Panc1 (cell line): ENCODE measurements around the gene LMAN2.

Experiments
- CTCF ChIP-seq: fragments of 450-650 bp; IDR thresholded peaks from 2 replicates; pipeline ENCODE4 v1.5.1; 2017; ENCODE audit warnings: mild to moderate bottlenecking
- TF ChIP-seq, protein P1 (sequence below), 2 experiments: IDR thresholded peaks; 2 replicates each; pipeline ENCODE4 v1.6.1; 2011 to 2012; ENCODE audit warnings: low read depth in 2 of 2, control low read depth in 1 of 2, low read length in 1 of 2, mild to moderate bottlenecking in 1 of 2, moderate library complexity in 1 of 2; ENCODE audit not compliant: insufficient read depth in 1 of 2

DNA sequence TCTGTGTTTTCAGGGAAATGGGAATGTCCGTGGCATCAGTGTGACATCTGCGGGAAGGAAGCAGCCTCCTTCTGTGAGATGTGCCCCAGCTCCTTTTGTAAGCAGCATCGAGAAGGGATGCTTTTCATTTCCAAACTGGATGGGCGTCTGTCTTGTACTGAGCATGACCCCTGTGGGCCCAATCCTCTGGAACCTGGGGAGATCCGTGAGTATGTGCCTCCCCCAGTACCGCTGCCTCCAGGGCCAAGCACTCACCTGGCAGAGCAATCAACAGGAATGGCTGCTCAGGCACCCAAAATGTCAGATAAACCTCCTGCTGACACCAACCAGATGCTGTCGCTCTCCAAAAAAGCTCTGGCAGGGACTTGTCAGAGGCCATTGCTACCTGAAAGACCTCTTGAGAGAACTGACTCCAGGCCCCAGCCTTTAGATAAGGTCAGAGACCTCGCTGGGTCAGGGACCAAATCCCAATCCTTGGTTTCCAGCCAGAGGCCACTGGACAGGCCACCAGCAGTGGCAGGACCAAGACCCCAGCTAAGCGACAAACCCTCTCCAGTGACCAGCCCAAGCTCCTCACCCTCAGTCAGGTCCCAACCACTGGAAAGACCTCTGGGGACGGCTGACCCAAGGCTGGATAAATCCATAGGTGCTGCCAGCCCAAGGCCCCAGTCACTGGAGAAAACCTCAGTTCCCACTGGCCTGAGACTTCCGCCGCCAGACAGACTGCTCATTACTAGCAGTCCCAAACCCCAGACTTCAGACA is 57.5 kb downstream of the LMAN2 start:
- TF ChIP-seq CTCF: no peak
- TF ChIP-seq, protein P1, sequence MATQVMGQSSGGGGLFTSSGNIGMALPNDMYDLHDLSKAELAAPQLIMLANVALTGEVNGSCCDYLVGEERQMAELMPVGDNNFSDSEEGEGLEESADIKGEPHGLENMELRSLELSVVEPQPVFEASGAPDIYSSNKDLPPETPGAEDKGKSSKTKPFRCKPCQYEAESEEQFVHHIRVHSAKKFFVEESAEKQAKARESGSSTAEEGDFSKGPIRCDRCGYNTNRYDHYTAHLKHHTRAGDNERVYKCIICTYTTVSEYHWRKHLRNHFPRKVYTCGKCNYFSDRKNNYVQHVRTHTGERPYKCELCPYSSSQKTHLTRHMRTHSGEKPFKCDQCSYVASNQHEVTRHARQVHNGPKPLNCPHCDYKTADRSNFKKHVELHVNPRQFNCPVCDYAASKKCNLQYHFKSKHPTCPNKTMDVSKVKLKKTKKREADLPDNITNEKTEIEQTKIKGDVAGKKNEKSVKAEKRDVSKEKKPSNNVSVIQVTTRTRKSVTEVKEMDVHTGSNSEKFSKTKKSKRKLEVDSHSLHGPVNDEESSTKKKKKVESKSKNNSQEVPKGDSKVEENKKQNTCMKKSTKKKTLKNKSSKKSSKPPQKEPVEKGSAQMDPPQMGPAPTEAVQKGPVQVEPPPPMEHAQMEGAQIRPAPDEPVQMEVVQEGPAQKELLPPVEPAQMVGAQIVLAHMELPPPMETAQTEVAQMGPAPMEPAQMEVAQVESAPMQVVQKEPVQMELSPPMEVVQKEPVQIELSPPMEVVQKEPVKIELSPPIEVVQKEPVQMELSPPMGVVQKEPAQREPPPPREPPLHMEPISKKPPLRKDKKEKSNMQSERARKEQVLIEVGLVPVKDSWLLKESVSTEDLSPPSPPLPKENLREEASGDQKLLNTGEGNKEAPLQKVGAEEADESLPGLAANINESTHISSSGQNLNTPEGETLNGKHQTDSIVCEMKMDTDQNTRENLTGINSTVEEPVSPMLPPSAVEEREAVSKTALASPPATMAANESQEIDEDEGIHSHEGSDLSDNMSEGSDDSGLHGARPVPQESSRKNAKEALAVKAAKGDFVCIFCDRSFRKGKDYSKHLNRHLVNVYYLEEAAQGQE (IDR thresholded peaks at IDR 0.05; ENCODE audit: insufficient read depth in 1 of 2, low read depth in 2 of 2, low read length in 1 of 2): no peak
